Germinal center (tissue), 1 donor: ENCODE results near the gene PACRG.

Experiments used
- DNase-seq: peaks from one replicate; pipeline ENCODE4 v3.0.0; 2012; ENCODE audit warnings: mixed read lengths, low spot score

Gene PACRG

DNA sequence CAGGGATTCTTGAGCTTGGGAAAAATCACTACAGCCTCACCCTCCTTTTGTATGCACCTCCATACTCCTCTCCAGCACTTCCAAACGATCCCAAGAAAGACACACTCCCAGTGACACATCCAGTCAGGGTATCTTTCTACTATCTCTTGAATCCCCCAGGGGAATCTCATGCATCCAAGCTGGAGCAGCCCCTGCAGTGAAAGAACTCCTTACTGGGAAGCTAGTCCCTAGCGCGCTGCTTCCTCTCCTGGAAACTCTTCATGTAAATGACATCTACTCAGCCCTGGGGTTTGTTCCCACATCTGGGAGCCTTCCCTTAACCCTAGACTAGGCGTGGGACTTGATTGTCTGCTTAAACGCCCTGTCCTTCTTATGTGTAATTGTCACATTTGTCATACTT, 357.7 kb downstream of the PACRG start:
- no peak for DNase-seq

DNA sequence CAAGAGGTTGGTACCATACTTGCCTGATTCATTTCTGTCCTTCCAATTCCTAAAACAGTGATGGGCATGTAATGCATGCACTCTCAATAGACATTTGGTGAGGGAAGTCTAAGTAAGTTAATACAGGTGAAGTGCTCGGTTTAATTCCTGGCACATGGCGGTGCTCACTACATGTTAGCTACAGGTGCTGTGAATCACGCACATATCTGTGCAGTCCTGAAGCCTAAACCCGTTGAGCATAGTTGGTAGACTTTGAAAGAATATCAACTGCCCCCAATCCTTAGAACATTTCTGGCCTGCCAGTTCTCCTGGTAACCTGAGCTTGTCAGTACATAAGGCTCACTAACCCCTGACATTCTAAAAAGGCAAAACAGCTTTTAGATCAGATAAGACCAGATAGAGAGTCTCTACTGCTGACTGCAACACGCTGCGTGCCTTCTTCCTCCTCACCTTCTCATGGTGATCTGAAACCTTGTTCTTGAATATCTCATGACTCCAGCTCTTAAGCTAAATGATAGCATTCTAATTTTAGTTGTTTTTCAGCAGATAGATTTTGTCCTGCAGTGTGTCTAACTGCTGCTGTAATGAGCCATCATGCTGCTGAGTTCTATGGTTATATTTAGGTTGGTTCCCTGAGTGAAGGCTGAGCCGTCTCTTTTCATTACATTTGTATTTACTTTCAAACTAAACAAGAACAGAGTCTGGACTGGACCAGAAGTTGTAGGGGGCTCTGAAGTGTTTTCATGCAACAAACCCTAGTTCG, 358.3 kb downstream of the PACRG start:
- DNase-seq, result no peak

DNA sequence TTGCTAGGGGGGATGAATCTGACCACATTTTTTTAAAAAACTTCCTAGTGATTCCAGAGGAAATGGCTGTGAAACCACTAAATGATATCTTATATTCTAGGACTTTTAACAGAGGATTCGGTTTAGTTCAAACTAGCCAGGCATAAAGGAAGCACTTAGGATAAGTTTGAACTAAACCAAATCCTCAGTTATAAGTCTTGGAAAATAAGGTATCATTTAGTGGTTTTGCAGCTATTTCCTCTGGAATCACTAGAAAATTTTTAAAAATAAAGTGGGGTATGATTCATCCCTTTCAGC, 358.8 kb downstream of the PACRG start:
- no peak for DNase-seq

DNA sequence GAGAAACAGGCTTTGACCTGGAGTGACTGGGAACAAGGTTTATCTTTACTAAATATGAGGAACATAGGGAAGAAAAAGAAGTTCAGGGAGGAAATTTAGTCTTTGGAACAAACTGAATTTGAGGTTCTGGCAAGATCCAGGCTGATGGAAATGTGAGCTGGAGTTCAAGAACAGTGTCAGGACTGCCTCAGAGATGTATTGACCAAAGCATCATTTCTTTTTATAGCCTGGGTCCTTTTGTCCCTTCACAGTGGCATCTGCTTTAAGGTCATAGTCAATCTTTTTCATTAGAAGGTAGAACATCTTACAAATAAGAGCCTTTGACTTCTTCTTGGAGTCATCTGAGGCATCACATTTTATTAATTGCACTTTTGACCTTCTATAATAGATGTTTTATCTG, 360.2 kb downstream of the PACRG start:
- no peak for DNase-seq

DNA sequence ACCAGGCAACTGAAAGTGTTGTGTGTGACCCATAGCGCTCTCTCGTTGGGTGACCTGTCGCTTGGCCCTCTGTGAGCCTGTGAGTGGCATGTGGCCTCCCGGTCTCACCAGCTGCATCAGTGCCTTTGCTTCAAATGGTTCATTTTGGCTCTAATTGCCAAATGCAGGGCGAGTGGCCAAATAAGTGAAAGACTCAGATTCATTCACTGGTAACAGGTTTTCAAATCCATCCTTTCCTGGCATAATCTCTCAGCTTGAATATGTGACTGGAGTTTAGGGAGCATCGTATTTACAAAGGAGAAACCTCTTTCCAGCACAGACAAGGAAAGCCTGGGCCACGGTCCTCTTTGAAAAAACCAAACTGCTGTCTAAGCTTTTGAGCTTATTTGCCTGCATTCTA, 365.1 kb downstream of the PACRG start:
- no peak for DNase-seq

DNA sequence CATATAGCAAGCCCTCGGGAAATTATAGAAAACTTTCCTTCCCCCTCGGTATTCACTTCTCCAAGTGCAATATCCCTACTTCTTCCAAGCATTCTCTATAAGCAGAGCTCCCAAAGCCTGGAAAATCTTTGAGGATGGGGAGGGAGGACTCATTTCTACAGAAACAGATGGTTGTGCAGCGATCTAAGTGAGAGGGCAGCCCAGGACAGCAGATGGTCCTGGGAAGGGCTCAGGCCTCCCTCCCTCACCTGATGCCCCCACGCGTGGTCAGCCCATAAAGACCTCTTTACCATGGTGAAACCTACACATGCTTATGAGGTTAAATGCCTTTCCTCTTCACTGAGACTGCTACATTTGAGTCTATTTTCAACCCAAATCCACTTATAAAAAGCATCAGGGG, 367.1 kb downstream of the PACRG start:
- DNase-seq, result no peak

DNA sequence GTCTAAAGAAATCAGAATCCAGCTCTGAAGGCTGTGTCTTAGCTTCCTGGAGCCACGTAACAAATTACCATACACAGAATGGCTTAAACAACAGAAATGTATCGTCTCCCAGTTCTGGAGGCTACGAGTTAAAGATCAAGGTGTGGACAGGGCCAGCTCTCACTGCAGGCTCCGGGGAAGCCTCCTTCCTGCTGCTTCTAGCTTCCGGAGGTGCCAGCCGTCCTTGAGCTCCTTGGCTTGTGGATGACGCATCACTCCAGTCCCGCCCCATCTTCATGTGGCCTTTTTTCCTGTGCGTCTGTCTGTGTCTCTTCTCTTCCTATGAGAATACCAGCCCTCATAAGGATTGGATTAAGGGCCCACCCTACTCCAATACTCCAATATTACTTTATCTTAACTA, 367.6 kb downstream of the PACRG start:
- DNase-seq, result no peak

DNA sequence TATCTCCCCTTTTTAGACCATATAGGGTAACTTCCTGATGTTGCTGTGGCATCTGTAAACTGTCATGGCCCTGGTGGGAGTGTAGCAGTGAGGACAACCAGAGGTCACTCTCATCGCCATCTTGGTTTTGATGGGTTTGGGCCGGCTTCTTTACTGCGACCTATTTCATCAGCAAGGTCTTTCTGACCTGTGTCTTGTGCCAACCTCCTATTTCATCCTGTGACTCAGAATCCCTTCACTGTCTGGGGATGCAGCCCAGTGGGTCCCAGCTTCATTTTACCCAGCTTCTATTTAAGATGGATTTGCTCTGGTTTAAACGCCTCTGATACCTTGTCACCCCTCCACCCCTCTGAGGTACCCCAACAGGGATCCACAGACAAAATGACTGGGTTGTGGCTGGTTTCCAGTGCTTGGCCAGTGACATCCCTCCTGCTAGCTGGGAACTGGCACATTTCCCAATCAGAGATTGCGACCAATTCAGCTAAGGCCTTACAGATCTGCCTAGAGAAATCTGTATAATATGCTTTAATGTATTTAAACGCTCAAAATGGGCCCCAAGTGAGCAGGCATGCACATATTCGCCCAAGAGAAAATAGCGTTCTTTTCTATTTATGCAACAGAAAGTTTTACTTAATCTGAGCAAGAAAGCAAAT, 371.2 kb downstream of the PACRG start:
- DNase-seq, result no peak

DNA sequence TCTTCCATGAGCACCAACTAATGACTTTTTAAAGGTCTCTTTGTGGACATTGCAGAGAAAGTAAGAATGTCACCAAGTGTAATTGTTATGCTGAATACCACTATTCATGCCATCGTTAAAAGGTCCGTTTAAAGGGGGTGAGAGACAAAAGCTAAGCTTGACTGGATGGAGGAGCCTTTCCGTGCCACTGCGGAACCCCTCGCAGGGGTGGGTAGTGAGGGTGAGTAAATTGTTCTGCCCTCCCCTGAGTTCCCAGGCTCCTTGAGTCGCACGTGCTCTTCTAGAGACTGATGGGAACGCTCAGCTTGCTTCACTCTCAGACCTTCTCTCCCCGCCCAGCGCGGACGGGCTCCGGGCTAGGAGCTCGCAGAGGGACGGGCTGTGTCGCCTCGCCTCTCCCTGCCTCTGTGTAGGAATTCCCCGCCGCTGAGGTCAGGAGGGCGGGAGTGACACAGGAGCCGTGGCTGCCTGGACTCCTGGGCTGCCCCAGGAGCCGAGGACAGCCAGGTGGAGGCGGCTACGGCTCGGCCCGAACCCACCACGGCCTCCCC, 371.9 kb downstream of the PACRG start:
- DNase-seq, result no peak

DNA sequence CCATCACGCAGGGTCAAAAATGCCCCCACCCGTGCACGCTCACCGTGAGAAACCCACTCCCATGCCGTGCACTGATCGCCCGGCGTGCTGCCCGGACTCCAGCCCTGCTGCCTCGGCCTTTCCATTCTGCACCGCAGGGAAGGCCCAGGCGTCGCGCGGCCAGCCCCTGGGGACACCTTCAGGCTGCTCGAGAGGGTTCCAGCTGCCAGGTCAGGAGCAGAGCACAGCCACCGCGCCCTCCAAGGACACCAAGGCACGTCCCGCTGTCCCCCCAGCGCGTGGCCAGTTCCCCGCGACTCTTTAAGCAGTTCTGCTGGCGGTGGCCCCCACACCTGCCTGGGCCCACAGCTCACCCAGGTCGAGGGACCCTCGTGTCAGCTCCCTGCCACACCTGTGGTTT, 372.5 kb downstream of the PACRG start:
- DNase-seq, result no peak

DNA sequence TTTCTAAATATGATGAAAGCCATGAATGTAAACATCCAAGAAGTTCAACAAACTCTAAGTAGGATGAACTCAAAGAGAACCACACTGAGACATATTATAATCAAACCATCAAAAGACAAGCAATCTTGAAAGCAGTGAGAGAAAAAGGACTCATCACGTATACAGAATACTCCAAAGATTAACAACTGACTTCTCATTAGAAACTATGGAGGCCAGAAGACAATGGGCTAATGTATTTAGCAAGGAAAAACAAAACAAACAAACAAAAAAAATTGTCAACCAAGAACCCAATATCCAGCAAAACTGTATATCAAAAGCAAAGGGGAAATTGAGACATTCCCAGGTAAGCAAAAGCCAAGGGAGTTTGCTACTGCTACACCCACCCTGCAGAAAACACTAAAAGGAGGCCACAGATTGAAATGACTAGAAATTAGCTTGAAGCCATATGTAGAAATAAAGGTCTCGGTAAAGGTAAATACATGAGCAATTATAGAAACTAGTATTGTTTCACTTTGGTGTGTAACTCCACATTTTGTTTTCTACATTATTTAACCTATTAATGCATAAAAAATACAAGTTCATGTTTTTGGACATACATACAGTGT, 385.7 kb downstream of the PACRG start:
- no peak for DNase-seq

DNA sequence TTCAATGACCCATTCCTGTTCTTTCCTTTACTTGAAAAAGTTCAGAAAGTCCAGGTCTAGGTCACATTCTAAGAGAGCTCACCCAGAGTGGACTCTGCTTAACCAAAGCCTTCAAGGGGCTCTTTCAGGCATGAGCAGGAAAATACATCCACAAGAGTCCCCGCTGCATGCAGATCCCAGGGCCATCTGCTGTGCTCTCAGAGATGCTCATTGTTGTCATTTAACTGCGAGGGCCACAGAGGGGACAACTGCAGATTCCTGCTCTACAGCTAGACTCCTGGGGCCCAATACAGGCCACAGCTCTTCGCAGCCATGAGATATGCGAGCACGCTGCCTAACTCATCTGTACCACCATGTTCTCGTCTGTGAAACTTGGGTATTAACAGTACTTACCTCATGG, 391.2 kb downstream of the PACRG start:
- DNase-seq, result no peak

DNA sequence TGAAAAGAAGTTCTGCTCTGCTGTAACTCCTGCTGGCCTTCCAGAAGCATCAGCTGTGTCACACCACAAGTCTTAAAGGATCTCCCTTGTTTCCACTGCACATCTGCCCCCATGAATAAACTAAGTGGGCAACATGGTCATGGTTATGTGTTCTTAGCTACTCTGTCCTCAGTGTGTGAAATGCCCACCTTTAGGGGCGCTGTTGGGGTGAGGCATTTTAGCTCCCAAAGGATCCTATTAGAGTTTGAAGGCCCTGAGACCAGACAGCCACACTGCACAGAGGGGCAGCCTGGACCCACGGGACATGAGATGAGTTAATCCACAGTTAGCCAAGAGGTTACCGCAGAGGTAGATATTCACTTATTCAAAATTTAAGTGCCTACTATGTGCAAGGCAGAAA, 392.4 kb downstream of the PACRG start:
- DNase-seq, result no peak

DNA sequence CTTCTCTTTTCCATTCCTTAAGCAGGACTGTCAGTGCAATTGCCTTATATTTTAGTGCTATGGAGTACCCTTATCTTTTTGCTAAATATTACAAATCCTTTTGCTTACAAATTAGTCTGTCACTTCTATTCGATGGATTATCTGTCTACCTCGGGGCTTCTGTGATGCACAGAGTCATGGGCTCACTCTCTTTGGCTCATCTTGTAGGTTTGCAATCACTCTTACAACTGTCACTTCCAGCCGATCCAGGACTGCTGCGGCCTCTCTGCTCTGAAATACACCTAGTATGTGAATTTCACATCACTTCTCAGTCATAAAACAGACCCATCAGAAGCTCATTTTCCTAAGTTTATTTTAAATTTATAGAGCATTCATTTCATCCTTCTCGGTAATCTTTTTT, 393.5 kb downstream of the PACRG start:
- no peak for DNase-seq

DNA sequence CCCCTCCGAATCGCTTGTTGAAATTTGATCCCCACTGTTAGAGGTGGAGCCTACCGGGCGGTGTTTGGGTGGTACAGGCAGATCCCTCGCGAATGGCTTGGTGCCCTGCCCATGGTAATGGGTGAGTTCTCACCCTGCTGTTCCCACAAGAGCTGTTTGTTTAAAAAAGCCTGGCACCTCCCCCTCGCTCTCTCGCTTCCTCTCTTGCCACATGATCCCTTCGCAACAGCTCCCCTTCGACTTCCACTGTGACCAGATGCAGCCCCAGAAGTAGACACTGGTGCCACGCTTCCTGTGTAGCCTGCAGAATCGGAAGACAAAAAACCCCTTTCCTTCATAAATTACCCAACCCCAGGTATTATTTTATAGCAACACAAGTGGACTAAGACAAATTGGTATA, 394.6 kb downstream of the PACRG start:
- no peak for DNase-seq

DNA sequence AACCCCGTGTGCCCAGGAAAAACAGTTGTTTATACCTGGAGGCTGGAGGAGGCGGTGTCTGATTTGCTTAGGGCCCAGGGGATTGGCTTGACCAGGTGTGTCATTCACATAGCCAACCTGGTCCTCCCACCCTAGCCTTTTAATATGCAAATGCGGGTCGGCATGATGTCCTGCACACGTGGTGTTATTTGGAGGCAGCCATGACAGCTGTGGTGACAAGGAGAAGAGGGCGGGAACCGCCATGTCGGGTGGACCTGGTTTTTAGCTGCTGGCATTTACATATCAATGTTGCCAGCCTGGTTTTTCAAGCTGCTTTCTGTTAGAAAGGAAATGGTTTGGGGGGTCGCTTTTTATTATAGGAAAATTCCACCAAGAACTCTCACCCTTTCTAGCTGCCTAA, 395.3 kb downstream of the PACRG start:
- no peak for DNase-seq

DNA sequence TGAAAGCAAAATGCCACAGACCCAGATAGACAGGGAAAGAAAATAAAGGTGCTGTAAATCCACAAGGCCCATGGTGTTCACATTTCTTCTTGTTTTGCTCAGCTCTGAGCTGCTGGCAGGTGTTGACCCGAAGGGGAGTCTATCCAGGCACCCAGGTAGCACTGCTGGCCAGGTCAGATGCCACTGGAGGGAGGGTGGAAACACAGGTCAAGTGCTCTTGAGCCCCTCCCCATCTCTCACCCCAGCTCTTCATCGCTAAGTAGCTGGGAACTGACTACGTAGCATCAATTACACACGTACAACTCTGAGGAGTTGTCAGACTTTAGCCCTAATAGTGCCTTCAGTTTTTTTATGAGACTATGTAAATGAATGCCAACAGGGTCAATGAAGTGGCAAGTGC, 399.0 kb downstream of the PACRG start:
- DNase-seq, result no peak

DNA sequence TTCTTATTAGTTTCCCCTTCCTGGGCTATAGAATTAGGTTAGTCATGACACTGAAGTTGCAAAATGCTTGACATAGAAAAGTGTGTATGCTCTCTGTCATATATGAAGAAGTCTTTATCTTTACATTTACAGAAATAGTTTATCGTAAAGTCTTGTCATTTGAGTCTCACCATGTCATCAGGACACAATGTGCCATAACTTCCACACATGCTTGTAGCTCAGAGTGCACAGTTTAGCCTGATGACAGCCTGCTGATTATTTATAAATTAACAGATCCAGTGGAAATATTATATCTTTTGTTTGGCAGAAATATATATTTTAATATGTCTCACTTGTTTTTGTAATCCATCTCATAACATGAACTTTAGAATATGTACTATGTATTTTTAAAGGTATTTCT, 399.8 kb downstream of the PACRG start:
- DNase-seq, result no peak

DNA sequence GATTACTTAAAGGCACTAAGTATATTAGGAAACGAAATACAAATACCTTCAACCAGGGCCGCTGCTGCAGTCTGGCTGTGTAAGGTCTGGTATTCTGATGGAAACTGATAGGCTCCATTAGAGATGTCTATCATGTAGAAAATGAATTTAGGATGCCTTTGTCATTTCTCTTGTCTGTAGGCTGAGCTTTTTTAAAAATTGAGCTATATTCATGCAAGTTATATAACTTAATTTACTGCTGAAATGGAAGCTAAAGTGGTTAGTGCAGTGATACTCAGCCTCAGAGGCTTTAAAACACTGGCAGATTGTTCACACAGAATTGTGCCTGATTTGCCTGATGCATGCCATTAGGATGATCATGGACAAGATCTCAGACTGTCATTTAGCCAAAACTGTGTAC, 400.6 kb downstream of the PACRG start:
- no peak for DNase-seq

DNA sequence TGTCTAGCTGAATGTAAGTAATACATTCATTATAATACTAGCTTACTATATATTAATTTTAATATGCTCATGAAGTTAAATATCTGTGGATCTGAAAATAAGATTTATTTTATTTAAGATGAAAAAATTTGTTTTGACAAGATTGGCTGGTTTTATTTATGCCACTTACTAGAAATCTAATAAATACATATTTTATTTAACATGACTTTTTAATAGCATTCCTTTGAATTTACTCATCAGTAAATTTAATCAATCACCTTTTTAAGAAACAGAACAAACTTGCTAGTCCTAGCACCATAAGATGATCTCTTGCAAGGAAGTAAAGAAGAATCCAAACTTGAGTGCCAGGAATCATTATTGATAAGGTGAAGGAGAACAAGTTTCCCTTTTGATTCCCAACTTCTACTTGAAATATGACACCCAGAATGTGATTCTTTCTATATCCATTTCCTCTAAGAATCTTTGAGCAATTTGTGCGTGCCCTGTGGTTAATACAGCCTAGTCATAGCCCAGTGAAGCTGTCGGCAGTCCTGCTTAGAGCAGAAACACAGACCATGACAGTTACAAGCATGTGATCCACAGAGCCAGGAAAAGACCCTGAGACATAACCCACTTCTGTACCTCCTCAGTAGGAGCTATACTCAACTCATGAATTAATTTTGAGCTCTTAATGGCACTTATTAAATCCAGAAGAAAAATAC, 404.4 kb downstream of the PACRG start:
- DNase-seq, result no peak

DNA sequence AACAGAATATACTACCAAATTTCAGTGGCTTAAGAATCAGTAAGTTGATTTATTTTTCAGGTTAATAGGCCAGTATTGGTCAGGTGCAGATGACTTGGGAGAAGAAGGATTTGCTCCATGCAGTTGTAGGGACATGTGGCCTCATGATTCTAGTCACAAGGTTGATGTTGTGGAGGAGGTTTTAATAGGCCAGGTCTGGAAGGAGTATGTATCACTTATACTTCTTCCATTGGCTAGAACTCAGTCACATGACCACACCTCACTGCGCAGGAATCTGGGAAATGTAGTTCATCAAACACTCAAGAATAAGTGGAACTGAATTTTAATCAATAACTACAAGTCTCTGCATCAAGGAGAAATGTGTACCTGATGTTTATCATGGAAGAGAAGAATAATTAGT, 405.2 kb downstream of the PACRG start:
- no peak for DNase-seq

DNA sequence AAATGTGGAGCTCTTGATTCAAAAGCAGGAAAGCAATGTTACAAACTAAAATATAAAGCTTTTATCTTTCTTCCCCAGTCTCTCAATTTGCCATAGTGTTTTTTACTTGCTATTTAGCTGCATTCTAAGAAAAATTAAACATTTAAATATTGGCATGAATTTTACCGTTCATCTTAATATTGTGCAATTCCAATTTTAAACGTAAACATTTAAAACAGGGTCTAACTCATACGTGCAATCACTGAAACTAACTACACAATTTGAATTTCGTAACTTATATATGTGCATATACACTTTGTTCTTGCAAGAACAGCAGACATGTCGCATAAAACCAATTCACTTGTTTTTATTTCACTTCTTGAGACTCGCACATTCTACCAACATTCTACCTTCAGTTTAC, 405.9 kb downstream of the PACRG start:
- DNase-seq, result no peak
